Thyroid gland (tissue), 4 donors: Measurements from ENCODE around the gene PTPRB.

Experiments
- CTCF ChIP-seq, 6 experiments: fragments of 200-600 bp in 3 of 6; fragments of 450-650 bp in 3 of 6; sonication (generic) in 3 of 6; IDR thresholded peaks; one replicate each; pipeline ENCODE4 v1.5.1; 2016 to 2019; ENCODE audit warnings: antibody characterized with exemption in 6 of 6, mild to moderate bottlenecking in 2 of 6, inconsistent platforms in 1 of 6, moderate library complexity in 1 of 6
- POLR2A ChIP-seq, 2 donors: fragments of 450-650 bp; IDR thresholded peaks; one replicate each; pipeline ENCODE4 v1.6.1; 2017; ENCODE audit warnings: antibody characterized with exemption in 2 of 2, mild to moderate bottlenecking in 2 of 2, moderate library complexity in 1 of 2

GRCh38 chr12:70534466-70534865 is 102.8 kb downstream of the PTPRB start:
- TF ChIP-seq CTCF (IDR thresholded peaks at IDR 0.05) = no peak
- TF ChIP-seq POLR2A (IDR thresholded peaks at IDR 0.05) = no peak
